DOHH2 (cell line): ENCODE data around the gene PRDM15.

Experiments used
- H3F3A ChIP-seq: fragments of 200-600 bp; sonication (generic), shearing (Covaris generic); 2 replicates; pipeline ENCODE4 v1.6.0; 2016; ENCODE audit warnings: antibody characterized with exemption, mild to moderate bottlenecking; ENCODE audit not compliant: control insufficient read depth, insufficient read depth
- H3K27ac ChIP-seq: fragments of 200-600 bp; sonication (generic); 2 replicates; pipeline ENCODE4 v1.5.1; 2014; ENCODE audit warnings: low read depth, mild to moderate bottlenecking, low read length, moderate library complexity
- H3K27me3 ChIP-seq: fragments of 200-600 bp; sonication (generic); 2 replicates; pipeline ENCODE4 v1.6.1; 2014; ENCODE audit warnings: mild to moderate bottlenecking, low read length, mixed read lengths; ENCODE audit not compliant: control insufficient read depth
- H3K36me3 ChIP-seq: fragments of 200-600 bp; sonication (generic); 2 replicates; pipeline ENCODE4 v1.6.1; 2014; ENCODE audit warnings: mild to moderate bottlenecking, low read length, moderate library complexity, mixed read lengths; ENCODE audit not compliant: control insufficient read depth
- H3K4me1 ChIP-seq: fragments of 200-600 bp; sonication (generic); 2 replicates; pipeline ENCODE4 v1.6.1; 2014; ENCODE audit warnings: mild to moderate bottlenecking, low read length, mixed read lengths; ENCODE audit not compliant: control insufficient read depth
- H3K4me2 ChIP-seq: fragments of 200-600 bp; sonication (generic); 2 replicates; pipeline ENCODE4 v1.6.0; 2014; ENCODE audit warnings: mild to moderate bottlenecking, low read length, moderate library complexity
- H3K4me3 ChIP-seq: fragments of 200-600 bp; sonication (generic); 2 replicates; pipeline ENCODE4 v1.5.1; 2014; ENCODE audit warnings: mild to moderate bottlenecking, low read length, mixed read lengths
- H3K79me2 ChIP-seq: fragments of 200-600 bp; sonication (generic); 2 replicates; pipeline ENCODE4 v1.6.1; 2014; ENCODE audit warnings: mild to moderate bottlenecking, low read length, mixed read lengths; ENCODE audit not compliant: control insufficient read depth
- H3K9me2 ChIP-seq: fragments of 200-600 bp; sonication (generic); replicated peaks from 2 replicates; pipeline ENCODE4 v1.6.1; 2014; ENCODE audit warnings: mild to moderate bottlenecking, low read length, mixed read lengths; ENCODE audit not compliant: control insufficient read depth
- H3K9me3 ChIP-seq: fragments of 200-600 bp; sonication (generic); 2 replicates; pipeline ENCODE4 v1.6.1; 2014; ENCODE audit warnings: antibody characterized with exemption, low read length, mixed read lengths; ENCODE audit not compliant: control insufficient read depth, insufficient read depth
- H4K20me1 ChIP-seq: fragments of 200-600 bp; sonication (generic); 2 replicates; pipeline ENCODE4 v1.6.0; 2014; ENCODE audit warnings: low read depth, mild to moderate bottlenecking, antibody characterized with exemption, low read length, moderate library complexity; ENCODE audit not compliant: control insufficient read depth, insufficient read depth
- CTCF ChIP-seq: fragments of 200-600 bp; sonication (generic); IDR thresholded peaks from one replicate; pipeline ENCODE4 v1.5.1; 2014; ENCODE audit warnings: antibody characterized with exemption, mild to moderate bottlenecking, low read depth, low read length; ENCODE audit not compliant: poor library complexity, severe bottlenecking
- EZH2phosphoT487 ChIP-seq: fragments of 200-600 bp; sonication (generic); IDR thresholded peaks from 2 replicates; pipeline ENCODE4 v1.6.1; 2017; ENCODE audit warnings: borderline replicate concordance, mild to moderate bottlenecking, antibody characterized with exemption, low read length, moderate library complexity, mixed read lengths

Gene PRDM15

GRCh38 chr21:41907496-41908258 lies 28.5 kb upstream of the PRDM15 start:
- H4K20me1 ChIP-seq: no peaks in the 10 kb centered on the region
- no peaks in the 10 kb centered on the region for H3K9me3 ChIP-seq
- no peaks in the 10 kb centered on the region for H3K4me1 ChIP-seq
- H3K27me3 ChIP-seq: no peaks in the 10 kb centered on the region
- no peak overlapping the region for H3K4me2 ChIP-seq
- no peaks in the 10 kb centered on the region for H3K79me2 ChIP-seq
- no peaks in the 10 kb centered on the region for H3F3A ChIP-seq
- H3K27ac ChIP-seq: no peak overlapping the region
- no peak for TF ChIP-seq EZH2phosphoT487
- no peak for TF ChIP-seq CTCF
- peaks cover 4% of the 10 kb centered on the region for H3K36me3 ChIP-seq
- no peak overlapping the region for H3K4me3 ChIP-seq
- no peaks in the 10 kb centered on the region for H3K9me2 ChIP-seq

- no peak overlapping the region for H3K4me3 ChIP-seq
- no peaks in the 10 kb centered on the region for H3K4me1 ChIP-seq
- H3K9me2 ChIP-seq: no peaks in the 10 kb centered on the region
- no peaks in the 10 kb centered on the region for H3K9me3 ChIP-seq
- no peak for TF ChIP-seq CTCF
- no peak for TF ChIP-seq EZH2phosphoT487
- no peaks in the 10 kb centered on the region for H3K27me3 ChIP-seq
- H3F3A ChIP-seq: no peaks in the 10 kb centered on the region
- H3K36me3 ChIP-seq: peaks cover under 1% of the 10 kb centered on the region; the same call in 1 of the 2 replicates
- H4K20me1 ChIP-seq: no peaks in the 10 kb centered on the region
- H3K27ac ChIP-seq: no peak overlapping the region
- H3K79me2 ChIP-seq: no peaks in the 10 kb centered on the region
- no peak overlapping the region for H3K4me2 ChIP-seq
These were observed 27.6 kb upstream of the PRDM15 start for GRCh38 chr21:41906770-41907169.

DNA sequence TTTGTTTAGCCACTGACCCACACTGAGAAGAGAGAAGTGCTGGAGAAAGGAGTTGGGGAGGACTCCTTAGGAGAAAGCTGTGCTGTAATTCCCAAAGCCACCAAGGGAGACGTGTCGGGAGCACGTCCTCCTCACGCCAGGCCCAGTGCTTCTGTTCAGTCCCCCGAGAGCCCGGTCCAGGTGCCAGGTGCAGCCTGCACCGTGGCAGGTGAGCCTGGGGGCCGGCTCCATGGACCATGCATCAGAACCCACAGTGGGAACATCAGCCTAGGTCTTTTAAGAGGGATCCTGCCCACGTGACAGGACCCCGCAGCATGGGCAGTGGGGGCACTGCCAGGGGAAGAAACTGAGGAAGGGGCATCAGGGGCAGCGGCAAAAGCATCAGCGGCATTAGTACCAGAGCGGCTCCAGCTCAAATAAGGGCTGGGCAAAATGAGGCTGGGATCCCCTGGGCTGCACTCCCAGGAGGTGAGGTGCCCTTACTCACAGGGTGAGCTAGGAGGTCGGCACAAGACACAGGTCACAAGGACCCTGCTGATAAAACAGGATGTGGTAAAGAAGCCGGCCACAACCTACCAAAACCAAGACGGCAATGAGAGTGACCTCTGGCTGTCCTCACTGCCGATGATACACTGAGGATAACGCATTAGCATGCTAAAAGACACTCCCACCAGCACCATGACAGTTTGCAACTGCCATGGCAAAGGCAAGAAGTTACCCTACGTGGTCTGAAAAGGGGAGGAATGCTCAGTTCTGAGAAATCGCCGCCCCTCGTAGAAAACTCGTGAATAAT lies 24.6 kb upstream of the PRDM15 start:
- no peaks in the 10 kb centered on the region for H3K9me3 ChIP-seq
- H3K4me3 ChIP-seq: no peak overlapping the region
- no peaks in the 10 kb centered on the region for H3K9me2 ChIP-seq
- no peaks in the 10 kb centered on the region for H3F3A ChIP-seq
- no peak overlapping the region for H3K4me2 ChIP-seq
- TF ChIP-seq CTCF (no peak), EZH2phosphoT487 (no peak)
- no peak overlapping the region for H3K27ac ChIP-seq
- H3K4me1 ChIP-seq: peaks cover 5% of the 10 kb centered on the region; the same call in 1 of the 2 replicates
- no peaks in the 10 kb centered on the region for H4K20me1 ChIP-seq
- no peaks in the 10 kb centered on the region for H3K79me2 ChIP-seq
- no peaks in the 10 kb centered on the region for H3K27me3 ChIP-seq
- H3K36me3 ChIP-seq: peaks cover 7% of the 10 kb centered on the region; the same call in 1 of the 2 replicates
